ENCODE data around the gene RPS6KA5. TPM values are rescaled to one million over a fixed set of nuclear protein-coding genes. Genes with fewer than 3 reads are reported as not detected.

Gene RPS6KA5
- total and polyA plus RNA-seq, 2 donors from 2014 or later = 0.95 to 9.4 TPM

- H3K27ac ChIP-seq (ENCODE audit: low read depth in 2 of 2, low read length in 2 of 2) = no peak overlapping the region
- no peaks in the 10 kb centered on the region for H3K36me3 ChIP-seq (ENCODE audit: control insufficient read depth in 2 of 3, insufficient read depth in 3 of 3, low read length in 3 of 3)
- H3K27me3 ChIP-seq (ENCODE audit: control insufficient read depth, insufficient read depth, low read length) = no peaks in the 10 kb centered on the region
- H3K4me1 ChIP-seq (ENCODE audit: control insufficient read depth in 2 of 3, insufficient read depth in 2 of 3, low read depth in 1 of 3, low read length in 3 of 3) = peaks cover 3 to 5% (median 3%) of the 10 kb centered on the region in 3 donors
- no peak for DNase-seq
- no peak overlapping the region for H3K4me3 ChIP-seq (ENCODE audit: low read length in 3 of 3)
- no peak overlapping the region for H3K9ac ChIP-seq (ENCODE audit: low read length in 3 of 3)
- no peaks in the 10 kb centered on the region for H3K9me3 ChIP-seq (ENCODE audit: control insufficient read depth in 2 of 3, insufficient read depth in 1 of 3, low read length in 3 of 3)
- intact Hi-C loops (cut with DNase I) = no loop called here
- no peak for FAIRE-seq
- TF ChIP-seq CTCF (IDR thresholded peaks at IDR 0.05; ENCODE audit: borderline replicate concordance, extremely low read depth, insufficient read depth) = no peak
Measured at GRCh38 chr14:91063119-91063518, 2.7 kb upstream of the RPS6KA5 start.

DNA sequence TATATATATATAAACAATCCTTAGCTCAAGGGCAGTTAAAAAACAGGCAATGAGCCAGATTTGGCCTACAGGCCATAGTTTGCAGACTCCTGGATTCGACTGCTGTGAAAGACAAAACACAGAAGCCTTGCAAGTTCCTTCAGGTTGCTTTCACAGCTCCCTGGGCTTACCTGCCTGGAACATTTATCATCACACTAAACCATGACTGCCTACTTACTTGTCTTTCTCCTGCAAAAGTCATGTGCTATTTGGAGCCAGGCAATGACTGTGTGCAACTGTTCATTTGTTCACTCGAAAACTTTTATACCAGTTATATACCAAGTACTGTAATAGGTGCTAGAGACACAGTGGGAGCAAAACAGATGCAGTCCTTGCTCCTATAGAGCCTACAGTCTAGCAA lies 2.2 kb upstream of the RPS6KA5 start:
- intact Hi-C loops (cut with DNase I) = no loop called here
- no peak overlapping the region for H3K27ac ChIP-seq (ENCODE audit: low read depth in 2 of 2, low read length in 2 of 2)
- H3K4me3 ChIP-seq (ENCODE audit: low read length in 3 of 3) = no peak overlapping the region
- TF ChIP-seq CTCF (IDR thresholded peaks at IDR 0.05; ENCODE audit: borderline replicate concordance, extremely low read depth, insufficient read depth) = no peak
- H3K9me3 ChIP-seq (ENCODE audit: control insufficient read depth in 2 of 3, insufficient read depth in 1 of 3, low read length in 3 of 3) = no peaks in the 10 kb centered on the region
- no peaks in the 10 kb centered on the region for H3K36me3 ChIP-seq (ENCODE audit: control insufficient read depth in 2 of 3, insufficient read depth in 3 of 3, low read length in 3 of 3)
- FAIRE-seq (no peak), DNase-seq (no peak)
- peaks cover 3 to 5% (median 4%) of the 10 kb centered on the region in 3 donors for H3K4me1 ChIP-seq (ENCODE audit: control insufficient read depth in 2 of 3, insufficient read depth in 2 of 3, low read depth in 1 of 3, low read length in 3 of 3)
- no peak overlapping the region for H3K9ac ChIP-seq (ENCODE audit: low read length in 3 of 3)
- no peaks in the 10 kb centered on the region for H3K27me3 ChIP-seq (ENCODE audit: control insufficient read depth, insufficient read depth, low read length)

GRCh38 chr14:91061056-91061887 lies 831 bp upstream of the RPS6KA5 start:
- Histone ChIP-seq H3K9ac (ENCODE audit: low read length in 3 of 3) (peak overlapping the region in 2 of 3 donors; percentile 55 to 67), H3K4me1 (ENCODE audit: control insufficient read depth in 2 of 3, insufficient read depth in 2 of 3, low read depth in 1 of 3, low read length in 3 of 3) (peaks cover 3 to 5% (median 4%) of the 10 kb centered on the region in 3 donors), H3K27ac (ENCODE audit: low read depth in 2 of 2, low read length in 2 of 2) (no peak overlapping the region), H3K4me3 (ENCODE audit: low read length in 3 of 3) (peak overlapping the region; percentile 73 to 83 (median 76)), H3K36me3 (ENCODE audit: control insufficient read depth in 2 of 3, insufficient read depth in 3 of 3, low read length in 3 of 3) (no peaks in the 10 kb centered on the region), H3K9me3 (ENCODE audit: control insufficient read depth in 2 of 3, insufficient read depth in 1 of 3, low read length in 3 of 3) (no peaks in the 10 kb centered on the region), H3K27me3 (ENCODE audit: control insufficient read depth, insufficient read depth, low read length) (no peaks in the 10 kb centered on the region)
- TF ChIP-seq CTCF (IDR thresholded peaks at IDR 0.05; ENCODE audit: borderline replicate concordance, extremely low read depth, insufficient read depth) = no peak
- FAIRE-seq = no peak
- peak in 1 of 5 donors; percentile 8 for DNase-seq
- intact Hi-C loops (cut with DNase I) = no loop called here
